Middle frontal gyrus (tissue), 1 donor: ENCODE results near the gene GBE1.

ENCODE experiments used
- DNase-seq: peaks from one replicate; pipeline ENCODE4 v3.0.0-alpha.2; 2015; ENCODE audit warnings: low spot score; ENCODE audit errors: extremely low spot score

GBE1 gene

GRCh38 chr3:81702126-81702525 lies 59.3 kb downstream of the GBE1 start:
- no peak for DNase-seq

- no peak for DNase-seq
Observed at GRCh38 chr3:81699536-81700320, 61.7 kb downstream of the GBE1 start.

- DNase-seq = no peak
Observed at GRCh38 chr3:81696090-81696489, 65.4 kb downstream of the GBE1 start.

- DNase-seq = no peak
Observed at GRCh38 chr3:81695302-81695701, 66.1 kb downstream of the GBE1 start.

GRCh38 chr3:81694662-81695061 lies 66.8 kb downstream of the GBE1 start:
- no peak for DNase-seq

- DNase-seq = no peak
Observed at GRCh38 chr3:81692766-81693165, 68.7 kb downstream of the GBE1 start.

- DNase-seq = no peak
Observed at GRCh38 chr3:81689617-81690016, 71.8 kb downstream of the GBE1 start.

GRCh38 chr3:81684751-81685395 lies 76.6 kb downstream of the GBE1 start:
- no peak for DNase-seq

- DNase-seq = no peak
Observed at GRCh38 chr3:81676706-81677456, 84.6 kb downstream of the GBE1 start.

GRCh38 chr3:81674690-81675089 lies 86.8 kb downstream of the GBE1 start:
- DNase-seq = no peak

- no peak for DNase-seq
Observed at GRCh38 chr3:81668283-81668682, 93.2 kb downstream of the GBE1 start.

GRCh38 chr3:81666502-81667121 lies 94.8 kb downstream of the GBE1 start:
- no peak for DNase-seq

- no peak for DNase-seq
Observed at GRCh38 chr3:81663114-81663513, 98.3 kb downstream of the GBE1 start.

- DNase-seq = no peak
Observed at GRCh38 chr3:81660036-81660435, 101.4 kb downstream of the GBE1 start.

GRCh38 chr3:81658322-81658997 lies 103.0 kb downstream of the GBE1 start:
- DNase-seq = no peak

GRCh38 chr3:81651139-81651538 lies 110.3 kb downstream of the GBE1 start:
- no peak for DNase-seq

- no peak for DNase-seq
Observed at GRCh38 chr3:81650187-81650586, 111.3 kb downstream of the GBE1 start.

GRCh38 chr3:81645248-81645647 lies 116.2 kb downstream of the GBE1 start:
- no peak for DNase-seq

GRCh38 chr3:81643721-81644120 lies 117.7 kb downstream of the GBE1 start:
- DNase-seq = no peak

- DNase-seq = no peak
Observed at GRCh38 chr3:81638480-81638879, 123.0 kb downstream of the GBE1 start.

- DNase-seq = no peak
Observed at GRCh38 chr3:81632659-81633058, 128.8 kb downstream of the GBE1 start.
